Retinal pigment epithelial cell (primary cell): Measurements from ENCODE around the gene MINK1.
A peak's percentile ranks its signal among the peaks of the same experiment; 100 is the strongest.

ENCODE experiments used
- DNase-seq: peaks from one replicate; pipeline ENCODE4 v3.0.0-alpha.2; 2010; ENCODE audit warnings: low read depth
- H3K4me3 ChIP-seq: 2 replicates; pipeline ENCODE4 v1.5.1; 2011; ENCODE audit warnings: mild to moderate bottlenecking, low read length, control low read depth, moderate library complexity
- TF ChIP-seq, protein P1 (sequence below): conservative IDR thresholded peaks from 2 replicates; pipeline ENCODE4 v1.5.1; 2011; ENCODE audit warnings: low read depth, low read length, control low read depth, inconsistent platforms

The MINK1 gene

GRCh38 chr17:4897198-4897687 is 64.1 kb downstream of the MINK1 start:
- TF ChIP-seq, protein P1, sequence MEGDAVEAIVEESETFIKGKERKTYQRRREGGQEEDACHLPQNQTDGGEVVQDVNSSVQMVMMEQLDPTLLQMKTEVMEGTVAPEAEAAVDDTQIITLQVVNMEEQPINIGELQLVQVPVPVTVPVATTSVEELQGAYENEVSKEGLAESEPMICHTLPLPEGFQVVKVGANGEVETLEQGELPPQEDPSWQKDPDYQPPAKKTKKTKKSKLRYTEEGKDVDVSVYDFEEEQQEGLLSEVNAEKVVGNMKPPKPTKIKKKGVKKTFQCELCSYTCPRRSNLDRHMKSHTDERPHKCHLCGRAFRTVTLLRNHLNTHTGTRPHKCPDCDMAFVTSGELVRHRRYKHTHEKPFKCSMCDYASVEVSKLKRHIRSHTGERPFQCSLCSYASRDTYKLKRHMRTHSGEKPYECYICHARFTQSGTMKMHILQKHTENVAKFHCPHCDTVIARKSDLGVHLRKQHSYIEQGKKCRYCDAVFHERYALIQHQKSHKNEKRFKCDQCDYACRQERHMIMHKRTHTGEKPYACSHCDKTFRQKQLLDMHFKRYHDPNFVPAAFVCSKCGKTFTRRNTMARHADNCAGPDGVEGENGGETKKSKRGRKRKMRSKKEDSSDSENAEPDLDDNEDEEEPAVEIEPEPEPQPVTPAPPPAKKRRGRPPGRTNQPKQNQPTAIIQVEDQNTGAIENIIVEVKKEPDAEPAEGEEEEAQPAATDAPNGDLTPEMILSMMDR = no peak

GRCh38 chr17:4897785-4898184 is 64.6 kb downstream of the MINK1 start:
- no peak for DNase-seq
- H3K4me3 ChIP-seq = no peak overlapping the region
- TF ChIP-seq, protein P1 = no peak

More at GRCh38 chr17:4897198-4897687, 64.1 kb downstream of the MINK1 start:
- H3K4me3 ChIP-seq = no peak overlapping the region
- DNase-seq = no peak

GRCh38 chr17:4898351-4898750 is 65.2 kb downstream of the MINK1 start:
- no peak overlapping the region for H3K4me3 ChIP-seq
- TF ChIP-seq, protein P1 = no peak
- DNase-seq = no peak

- TF ChIP-seq, protein P1 = no peak
- DNase-seq = no peak
- peak overlapping the region; percentile 20 for H3K4me3 ChIP-seq
These were observed 65.8 kb downstream of the MINK1 start for GRCh38 chr17:4898927-4899326.

DNA sequence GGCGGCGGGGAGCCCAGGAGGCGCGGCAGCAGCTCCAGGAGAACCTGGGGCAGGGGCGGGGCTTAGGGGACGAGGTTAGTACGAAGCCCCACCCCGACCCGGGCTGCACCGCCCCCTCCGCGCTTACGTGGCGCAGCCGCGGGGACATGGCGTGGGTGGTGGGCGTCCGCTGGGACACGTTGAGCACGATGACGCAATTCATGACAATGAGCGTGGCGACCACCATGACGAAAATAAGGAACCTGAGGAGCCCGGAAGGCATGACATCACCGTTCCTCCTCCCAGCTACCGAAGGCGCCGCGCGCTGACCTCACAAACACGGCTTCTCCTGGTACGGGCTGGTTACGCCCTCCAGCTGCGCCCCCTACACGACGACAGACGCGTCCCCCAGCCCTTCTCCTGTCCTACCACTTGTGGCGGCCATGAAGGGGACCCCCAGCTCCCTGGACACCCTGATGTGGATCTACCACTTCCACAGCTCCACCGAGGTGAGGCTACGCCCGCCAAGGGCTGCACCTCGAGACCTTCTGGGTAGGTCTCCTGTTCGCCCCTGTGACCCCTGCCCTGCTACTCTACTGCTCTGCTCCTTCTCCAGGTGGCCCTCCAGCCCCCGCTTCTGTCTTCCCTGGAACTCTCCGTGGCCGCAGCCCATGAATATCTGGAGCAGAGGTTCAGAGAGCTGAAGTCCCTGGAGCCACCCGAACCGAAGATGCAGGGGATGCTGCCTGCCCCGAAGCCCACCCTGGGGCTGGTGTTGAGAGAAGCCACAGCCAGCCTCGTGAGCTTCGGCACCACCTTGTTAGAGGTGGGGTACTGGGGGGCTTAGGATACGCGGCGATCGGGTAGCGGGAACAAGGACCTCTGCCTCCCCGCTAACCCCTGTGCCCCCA is 66.4 kb downstream of the MINK1 start, which contains the start of gene C17orf107:
Gene C17orf107 (plus strand): TSS at position 196 of the 890 bp plus-strand sequence. CDS start 227 bp downstream, at position 423.
- no peak for DNase-seq
- TF ChIP-seq, protein P1 = no peak
- H3K4me3 ChIP-seq = peak within 1 kb of the TSS; percentile 60

DNA sequence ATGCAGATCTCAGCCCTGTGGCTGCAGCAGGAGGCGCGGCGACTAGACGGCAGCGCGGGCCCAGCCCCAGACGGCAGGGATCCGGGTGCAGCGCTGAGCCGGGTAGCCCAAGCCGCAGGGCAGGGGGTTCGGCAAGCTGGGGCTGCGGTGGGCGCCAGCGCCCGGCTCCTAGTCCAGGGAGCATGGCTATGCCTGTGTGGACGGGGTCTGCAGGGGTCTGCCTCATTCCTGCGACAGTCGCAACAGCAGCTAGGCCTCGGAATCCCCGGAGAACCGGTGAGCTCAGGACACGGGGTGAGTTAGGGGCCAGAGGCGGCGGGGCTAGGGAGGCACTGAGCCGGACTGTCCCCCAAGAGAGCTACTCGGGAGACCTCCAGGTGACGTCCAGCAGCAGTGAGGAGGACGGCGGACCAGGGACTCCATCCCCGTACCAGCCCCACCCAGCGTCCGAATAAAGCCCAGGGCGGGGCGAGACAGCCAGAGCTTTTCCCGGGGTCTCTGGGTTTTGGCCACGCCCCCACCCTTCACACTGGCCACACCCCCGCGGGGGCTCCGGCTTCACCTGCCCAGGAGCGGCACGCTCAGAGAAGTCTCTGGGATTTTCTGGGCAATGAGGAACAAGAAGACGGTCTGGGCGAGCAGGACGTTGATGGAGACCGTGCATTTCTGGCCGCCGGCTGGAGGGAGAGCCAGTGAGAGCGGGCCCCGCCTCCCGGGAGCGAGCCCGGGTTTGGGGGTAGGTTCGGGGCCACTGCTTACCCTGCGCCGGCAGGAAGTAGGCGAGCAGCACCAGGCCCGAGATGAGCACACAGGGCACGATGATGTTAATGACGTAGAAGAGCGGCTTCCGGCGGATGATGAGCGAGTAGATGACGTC is 67.3 kb downstream of the MINK1 start:
- TF ChIP-seq, protein P1 = no peak
- H3K4me3 ChIP-seq = peak overlapping the region; percentile 12
- no peak for DNase-seq
